Sigmoid colon (tissue), 4 donors: ENCODE measurements around the gene MYLIP.

ENCODE experiments used
- CTCF ChIP-seq, 4 experiments: fragments of 450-650 bp in 3 of 4; fragments of 200-600 bp in 1 of 4; IDR thresholded peaks; one replicate each; pipeline ENCODE4 v1.5.1; 2016 to 2019; ENCODE audit warnings: antibody characterized with exemption in 4 of 4, mild to moderate bottlenecking in 3 of 4, moderate library complexity in 2 of 4
- EP300 ChIP-seq, 4 donors: sonication (generic); formaldehyde crosslinking; IDR thresholded peaks; one replicate each; pipeline ENCODE4 v1.6.1; 2017; ENCODE audit warnings: antibody characterized with exemption in 4 of 4
- POLR2A ChIP-seq, 2 donors: fragments of 450-650 bp; IDR thresholded peaks; one replicate each; pipeline ENCODE4 v1.6.1; 2016; ENCODE audit warnings: antibody characterized with exemption in 2 of 2, mild to moderate bottlenecking in 2 of 2, moderate library complexity in 2 of 2

DNA sequence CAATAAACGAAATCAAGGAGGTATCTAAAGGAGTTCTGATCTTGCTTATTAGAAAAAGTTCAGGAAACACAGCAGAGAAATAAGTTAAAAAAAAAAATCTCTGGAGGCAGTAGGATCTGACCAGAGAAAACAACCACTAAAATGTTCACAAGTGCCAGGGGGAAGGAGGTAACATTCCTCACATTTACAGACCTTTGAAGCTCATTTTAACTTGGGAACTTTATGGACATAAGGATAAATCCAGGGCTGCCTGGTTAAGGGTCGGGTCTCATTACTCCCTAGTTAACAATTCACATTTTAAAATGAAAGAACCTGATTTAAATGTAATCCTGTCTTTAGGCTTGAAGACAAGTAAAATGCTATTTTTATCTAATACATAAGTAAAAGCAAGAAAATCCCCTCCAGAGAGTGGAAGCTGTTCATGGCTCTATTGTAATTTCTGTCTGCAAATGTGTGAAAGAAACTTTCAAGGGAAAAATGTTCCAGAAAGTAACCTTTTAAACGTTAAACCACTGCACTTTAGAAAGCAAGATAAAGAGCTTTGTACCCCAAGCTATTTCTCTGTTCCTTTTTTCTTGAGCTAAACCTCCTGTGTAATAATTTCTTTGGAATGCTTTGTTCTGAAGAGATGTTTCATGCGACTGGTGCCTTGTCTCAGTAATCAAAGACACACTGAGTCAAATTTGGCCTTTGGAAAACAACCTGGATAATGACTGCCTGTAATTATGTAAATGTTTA, 38.2 kb downstream of the MYLIP start:
- TF ChIP-seq EP300 (IDR thresholded peaks at IDR 0.05) (no peak), CTCF (IDR thresholded peaks at IDR 0.05) (no peak), POLR2A (IDR thresholded peaks at IDR 0.05) (no peak)
